ENCODE measurements around the gene KIF21B.

DNA sequence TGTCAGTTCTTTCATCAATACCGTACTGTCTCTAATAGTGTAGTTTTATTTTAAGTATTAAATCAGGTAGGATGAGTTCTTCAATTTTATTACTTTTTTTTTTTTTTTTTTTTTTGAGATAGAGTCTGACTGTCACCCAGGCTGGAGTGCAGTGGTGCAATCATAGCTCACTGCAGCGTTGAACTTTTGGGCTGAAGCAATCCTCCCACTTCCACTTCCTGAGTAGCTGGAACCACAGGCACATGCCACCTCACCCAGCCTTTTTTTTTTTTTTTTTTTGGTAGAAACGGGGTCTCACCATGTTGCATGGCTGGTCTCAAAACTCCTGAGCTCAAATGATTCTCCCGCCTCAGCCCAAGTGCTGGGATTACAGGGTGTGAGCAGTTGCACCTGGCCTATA, 84.6 kb downstream of the KIF21B start:
- TF ChIP-seq TAF1 (IDR thresholded peaks at IDR 0.05; ENCODE audit: borderline replicate concordance, insufficient read depth, low read length) (no peak), POLR2AphosphoS5 (IDR thresholded peaks at IDR 0.05; ENCODE audit: low read depth, low read length) (no peak), REST (IDR thresholded peaks at IDR 0.05; ENCODE audit: insufficient read depth in 1 of 2, low read depth in 2 of 2, low read length in 2 of 2) (no peak), SIN3A (IDR thresholded peaks at IDR 0.05; ENCODE audit: borderline replicate concordance, insufficient read depth, low read length) (no peak)

Data from PFSK-1 (cell line).